H1 (cell line): ENCODE results near the gene BTBD9.

Experiments used
- CTCF ChIP-seq, 3 experiments: IDR thresholded peaks; 1 replicate in 2 of 3; 2 replicates in 1 of 3; pipeline versions ENCODE4 v1.5.1 to v1.6.1; 2011; ENCODE audit warnings: low read length in 3 of 3, mild to moderate bottlenecking in 3 of 3, inconsistent platforms in 2 of 3, low read depth in 1 of 3, moderate library complexity in 1 of 3; ENCODE audit not compliant: insufficient read depth in 1 of 3; ENCODE audit errors: control extremely low read depth in 1 of 3
- EP300 ChIP-seq, 2 experiments: IDR thresholded peaks; 1 replicate in 1 of 2; 2 replicates in 1 of 2; pipeline ENCODE4 v1.6.1; 2011 to 2012; ENCODE audit warnings: low read depth in 2 of 2, low read length in 2 of 2, mild to moderate bottlenecking in 2 of 2, borderline replicate concordance in 1 of 2, inconsistent platforms in 1 of 2, moderate library complexity in 1 of 2
- PHF8 ChIP-seq: fragments of 200-600 bp; sonication (generic); conservative IDR thresholded peaks from 2 replicates; pipeline ENCODE4 v1.7.1; 2012; ENCODE audit warnings: low read depth, mild to moderate bottlenecking, inconsistent platforms, low read length, moderate library complexity
- TCF12 ChIP-seq: IDR thresholded peaks from 2 replicates; pipeline ENCODE4 v1.6.1; 2011; ENCODE audit warnings: low read depth, mild to moderate bottlenecking, low read length

- TF ChIP-seq TCF12: no peak
- no peak for TF ChIP-seq CTCF (IDR thresholded peaks at IDR 0.05; ENCODE audit: control extremely low read depth in 1 of 3, insufficient read depth in 1 of 3, low read depth in 1 of 3, low read length in 3 of 3)
- no peak for TF ChIP-seq PHF8
- no peak for TF ChIP-seq EP300 (IDR thresholded peaks at IDR 0.05; ENCODE audit: borderline replicate concordance in 1 of 2, low read depth in 2 of 2, low read length in 2 of 2)
Observed at GRCh38 chr6:38413102-38413800, 226.5 kb downstream of the BTBD9 start.
